ENCODE measurements around the gene GPR15LG.

The GPR15LG gene

GRCh38 chr10:84172467-84173356 is 889 bp upstream of the GPR15LG start:
- Histone ChIP-seq H3K27ac (ENCODE audit: low read depth, low read length, poor library complexity, severe bottlenecking) (peak overlapping the region; percentile 77), H4K20me1 (ENCODE audit: insufficient read depth, low read length) (no peaks in the 10 kb centered on the region), H3K4me1 (ENCODE audit: insufficient read depth, low read length, severe bottlenecking) (peaks cover 35% of the 10 kb centered on the region), H3K9ac (ENCODE audit: low read length) (peak overlapping the region; percentile 23; the same call in 1 of the 2 replicates), H3F3A (ENCODE audit: insufficient read depth, low read length) (no peaks in the 10 kb centered on the region), H3K9me3 (ENCODE audit: low read length) (no peaks in the 10 kb centered on the region), H3K79me2 (ENCODE audit: insufficient read depth, low read length) (no peaks in the 10 kb centered on the region), H3K9me2 (ENCODE audit: low read depth, low read length) (no peaks in the 10 kb centered on the region), H3K4me2 (ENCODE audit: low read length) (peak overlapping the region; percentile 1; the same call in 1 of the 2 replicates), H2AFZ (ENCODE audit: low read length) (peak overlapping the region; percentile 81), H3K36me3 (ENCODE audit: insufficient read depth, low read length) (peaks cover 3% of the 10 kb centered on the region; the same call in 1 of the 2 replicates), H3K4me3 (ENCODE audit: low read depth, low read length, poor library complexity, severe bottlenecking) (no peak overlapping the region), H3K27me3 (ENCODE audit: insufficient read depth, low read length) (no peaks in the 10 kb centered on the region)
- TF ChIP-seq CTCF (IDR thresholded peaks at IDR 0.05; ENCODE audit: low read length) (no peak), EZH2 (IDR thresholded peaks at IDR 0.05; ENCODE audit: borderline replicate concordance, low read length) (no peak)

GRCh38 chr10:84175436-84175835 is 1.8 kb downstream of the GPR15LG start:
- Histone ChIP-seq H3F3A (ENCODE audit: insufficient read depth, low read length) (no peaks in the 10 kb centered on the region), H3K27me3 (ENCODE audit: insufficient read depth, low read length) (no peaks in the 10 kb centered on the region), H3K9me3 (ENCODE audit: low read length) (no peaks in the 10 kb centered on the region), H2AFZ (ENCODE audit: low read length) (no peak overlapping the region), H3K4me1 (ENCODE audit: insufficient read depth, low read length, severe bottlenecking) (peaks cover 56% of the 10 kb centered on the region), H3K36me3 (ENCODE audit: insufficient read depth, low read length) (no peaks in the 10 kb centered on the region; the same call in 1 of the 2 replicates), H3K9ac (ENCODE audit: low read length) (no peak overlapping the region), H3K4me2 (ENCODE audit: low read length) (no peak overlapping the region), H3K27ac (ENCODE audit: low read depth, low read length, poor library complexity, severe bottlenecking) (no peak overlapping the region), H3K9me2 (ENCODE audit: low read depth, low read length) (no peaks in the 10 kb centered on the region), H3K4me3 (ENCODE audit: low read depth, low read length, poor library complexity, severe bottlenecking) (no peak overlapping the region), H3K79me2 (ENCODE audit: insufficient read depth, low read length) (no peaks in the 10 kb centered on the region), H4K20me1 (ENCODE audit: insufficient read depth, low read length) (no peaks in the 10 kb centered on the region)
- no peak for TF ChIP-seq EZH2 (IDR thresholded peaks at IDR 0.05; ENCODE audit: borderline replicate concordance, low read length)

GRCh38 chr10:84176351-84176750 is 2.8 kb downstream of the GPR15LG start:
- Histone ChIP-seq H3K27ac (ENCODE audit: low read depth, low read length, poor library complexity, severe bottlenecking) (peak overlapping the region; percentile 86), H3K9me3 (ENCODE audit: low read length) (no peaks in the 10 kb centered on the region), H3F3A (ENCODE audit: insufficient read depth, low read length) (no peaks in the 10 kb centered on the region), H3K4me3 (ENCODE audit: low read depth, low read length, poor library complexity, severe bottlenecking) (no peak overlapping the region), H3K4me1 (ENCODE audit: insufficient read depth, low read length, severe bottlenecking) (peaks cover 54% of the 10 kb centered on the region), H3K9me2 (ENCODE audit: low read depth, low read length) (no peaks in the 10 kb centered on the region), H3K36me3 (ENCODE audit: insufficient read depth, low read length) (no peaks in the 10 kb centered on the region), H4K20me1 (ENCODE audit: insufficient read depth, low read length) (no peaks in the 10 kb centered on the region), H3K79me2 (ENCODE audit: insufficient read depth, low read length) (no peaks in the 10 kb centered on the region), H3K27me3 (ENCODE audit: insufficient read depth, low read length) (no peaks in the 10 kb centered on the region), H3K9ac (ENCODE audit: low read length) (no peak overlapping the region), H3K4me2 (ENCODE audit: low read length) (no peak overlapping the region), H2AFZ (ENCODE audit: low read length) (no peak overlapping the region)
- no peak for TF ChIP-seq CTCF (IDR thresholded peaks at IDR 0.05; ENCODE audit: low read length)
- no peak for TF ChIP-seq EZH2 (IDR thresholded peaks at IDR 0.05; ENCODE audit: borderline replicate concordance, low read length)
